Stimulated activated CD4-positive, alpha-beta T cell treated with anti-CD3 and anti-CD28 coated beads, Interleukin-12 subunit alpha, Interleukin-12 subunit beta, amount 100 ng/mL, for 48 hours (primary cell): Measurements from ENCODE around the gene PCBP4.
A peak's percentile ranks its signal among the peaks of the same experiment; 100 is the strongest.

ENCODE experiments used
- DNase-seq, 3 donors: peaks; one replicate each; pipeline ENCODE4 v3.0.0-alpha.2; 2020; ENCODE audit warnings: low read depth in 2 of 3, low spot score in 1 of 3

PCBP4 gene

DNA sequence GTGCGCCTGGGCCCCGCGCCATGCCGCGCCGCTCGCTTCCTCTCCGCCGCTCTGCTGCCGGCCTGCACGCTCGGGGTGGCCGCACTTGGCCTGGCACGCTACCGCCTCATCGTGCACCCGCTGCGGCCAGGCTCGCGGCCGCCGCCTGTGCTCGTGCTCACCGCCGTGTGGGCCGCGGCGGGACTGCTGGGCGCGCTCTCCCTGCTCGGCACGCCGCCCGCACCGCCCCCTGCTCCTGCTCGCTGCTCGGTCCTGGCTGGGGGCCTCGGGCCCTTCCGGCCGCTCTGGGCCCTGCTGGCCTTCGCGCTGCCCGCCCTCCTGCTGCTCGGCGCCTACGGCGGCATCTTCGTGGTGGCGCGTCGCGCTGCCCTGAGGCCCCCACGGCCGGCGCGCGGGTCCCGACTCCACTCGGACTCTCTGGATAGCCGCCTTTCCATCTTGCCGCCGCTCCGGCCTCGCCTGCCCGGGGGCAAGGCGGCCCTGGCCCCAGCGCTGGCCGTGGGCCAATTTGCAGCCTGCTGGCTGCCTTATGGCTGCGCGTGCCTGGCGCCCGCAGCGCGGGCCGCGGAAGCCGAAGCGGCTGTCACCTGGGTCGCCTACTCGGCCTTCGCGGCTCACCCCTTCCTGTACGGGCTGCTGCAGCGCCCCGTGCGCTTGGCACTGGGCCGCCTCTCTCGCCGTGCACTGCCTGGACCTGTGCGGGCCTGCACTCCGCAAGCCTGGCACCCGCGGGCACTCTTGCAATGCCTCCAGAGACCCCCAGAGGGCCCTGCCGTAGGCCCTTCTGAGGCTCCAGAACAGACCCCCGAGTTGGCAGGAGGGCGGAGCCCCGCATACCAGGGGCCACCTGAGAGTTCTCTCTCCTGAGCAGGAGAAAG lies 11.1 kb downstream of the PCBP4 start:
- peak in 1 of 3 donors; percentile 21 for DNase-seq

DNA sequence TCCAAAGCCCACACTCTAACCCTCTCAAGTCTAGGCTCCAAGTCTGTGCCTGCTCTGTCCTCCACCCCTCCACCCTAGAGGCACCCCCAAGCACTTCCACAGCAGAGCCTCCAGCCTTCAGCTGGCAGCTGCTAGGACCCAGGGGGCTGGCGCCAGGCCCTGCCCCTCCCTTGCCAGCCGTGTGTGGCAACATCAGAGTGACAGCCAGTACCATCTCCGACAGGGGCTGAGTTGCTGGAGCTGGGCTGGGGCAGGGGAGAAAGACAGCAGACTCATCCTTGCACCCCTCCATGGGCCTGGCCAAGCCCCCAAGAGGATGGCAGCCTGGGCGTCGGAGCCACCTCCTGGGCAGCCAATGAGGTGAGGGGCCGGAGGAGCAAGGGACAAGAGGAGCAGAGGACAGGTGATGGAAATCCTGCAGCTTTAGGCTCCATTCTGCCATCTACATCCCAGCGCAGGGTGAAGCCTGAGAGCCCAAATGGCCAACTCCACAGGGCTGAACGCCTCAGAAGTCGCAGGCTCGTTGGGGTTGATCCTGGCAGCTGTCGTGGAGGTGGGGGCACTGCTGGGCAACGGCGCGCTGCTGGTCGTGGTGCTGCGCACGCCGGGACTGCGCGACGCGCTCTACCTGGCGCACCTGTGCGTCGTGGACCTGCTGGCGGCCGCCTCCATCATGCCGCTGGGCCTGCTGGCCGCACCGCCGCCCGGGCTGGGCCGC lies 11.9 kb downstream of the PCBP4 start, which contains the start of gene GPR62:
Gene GPR62, plus strand, starts transcription at position 207 of the 718 bp plus-strand sequence. Its CDS starts 272 bp downstream, at position 479.
- no peak for DNase-seq

DNA sequence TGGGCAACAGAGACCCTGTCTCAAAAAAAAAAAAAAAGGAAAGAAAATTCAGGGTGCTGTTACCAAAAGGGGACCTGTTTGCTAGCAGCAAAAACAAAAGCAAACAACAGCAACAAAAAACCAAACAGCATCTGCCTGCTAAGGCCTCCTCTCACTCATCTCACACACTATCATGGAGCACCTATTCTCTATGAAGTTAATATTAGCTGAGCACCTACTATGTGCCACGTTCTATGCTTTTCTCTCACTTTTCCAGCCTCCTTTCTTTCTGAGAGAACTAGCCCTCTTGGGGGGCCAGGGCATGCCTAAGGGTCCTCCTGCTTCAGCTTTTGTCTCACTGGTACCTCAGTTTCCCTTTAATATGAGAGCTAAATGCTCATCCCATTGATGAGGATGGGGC lies 12.5 kb downstream of the PCBP4 start:
- no peak for DNase-seq

GRCh38 chr3:51954105-51954504 lies 13.1 kb downstream of the PCBP4 start:
- DNase-seq, result no peak

DNA sequence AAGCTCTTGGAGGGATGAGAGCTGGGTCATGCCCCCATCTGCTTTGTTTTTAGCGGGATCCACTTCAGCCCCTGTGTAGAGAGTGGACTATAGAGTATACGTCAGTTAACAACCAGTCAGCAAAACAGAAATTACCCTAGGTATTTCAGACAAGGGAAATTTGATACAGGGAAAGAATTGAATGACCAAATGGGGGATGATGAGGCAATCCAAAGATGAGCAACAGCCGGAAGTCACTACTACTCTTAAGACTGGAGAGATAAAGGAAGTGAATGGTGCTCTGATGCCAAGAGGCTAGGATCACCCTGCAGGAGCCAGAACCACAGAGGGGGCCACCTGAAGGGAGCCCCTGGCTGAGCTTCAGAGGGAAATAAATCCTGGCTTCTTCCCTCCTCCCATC lies 13.8 kb downstream of the PCBP4 start:
- DNase-seq, result no peak

DNA sequence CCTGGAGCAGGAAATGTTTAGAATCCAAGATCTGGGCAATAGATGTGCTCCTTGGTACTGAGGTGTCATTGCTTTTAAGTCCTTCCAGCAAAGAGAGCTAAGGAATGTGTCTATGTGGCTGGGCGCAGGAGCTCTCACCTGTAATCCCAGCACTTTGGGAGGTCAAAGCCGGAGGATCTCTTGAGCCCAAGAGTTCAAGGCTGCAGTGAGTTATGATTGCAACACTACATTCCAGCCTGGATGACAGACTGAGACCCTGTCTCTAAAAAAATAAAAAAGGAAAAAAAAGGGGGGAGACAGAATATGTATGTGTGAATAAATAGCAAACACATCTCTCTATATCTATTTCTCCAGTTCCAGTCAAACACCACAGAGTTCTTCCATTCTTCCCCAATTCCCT lies 16.4 kb downstream of the PCBP4 start:
- DNase-seq, result no peak

DNA sequence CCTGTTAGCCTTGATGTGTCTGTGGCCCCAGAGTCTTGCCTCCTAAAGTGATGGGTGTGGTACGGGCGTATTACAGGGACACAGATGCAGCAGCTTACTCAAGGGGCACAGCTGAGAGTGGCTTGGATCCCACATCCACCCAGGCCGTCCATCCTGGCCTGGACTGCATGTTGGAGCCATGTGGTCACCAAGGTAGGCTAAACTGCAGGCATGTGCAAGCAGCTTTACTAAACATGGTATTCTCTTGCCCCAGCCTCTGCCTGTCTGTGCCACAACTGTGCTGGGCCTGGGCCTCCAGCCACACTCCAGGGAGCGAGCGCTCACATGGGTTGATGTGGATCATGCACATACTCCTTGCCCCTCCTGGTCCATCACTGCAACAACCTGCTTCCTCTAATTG lies 18.1 kb downstream of the PCBP4 start:
- DNase-seq, result no peak

GRCh38 chr3:51948016-51948580 lies 19.2 kb downstream of the PCBP4 start:
- DNase-seq, result no peak

GRCh38 chr3:51947215-51947900 lies 19.9 kb downstream of the PCBP4 start:
- DNase-seq, result no peak

- no peak for DNase-seq
Measured at GRCh38 chr3:51946796-51947195, 20.5 kb downstream of the PCBP4 start.

DNA sequence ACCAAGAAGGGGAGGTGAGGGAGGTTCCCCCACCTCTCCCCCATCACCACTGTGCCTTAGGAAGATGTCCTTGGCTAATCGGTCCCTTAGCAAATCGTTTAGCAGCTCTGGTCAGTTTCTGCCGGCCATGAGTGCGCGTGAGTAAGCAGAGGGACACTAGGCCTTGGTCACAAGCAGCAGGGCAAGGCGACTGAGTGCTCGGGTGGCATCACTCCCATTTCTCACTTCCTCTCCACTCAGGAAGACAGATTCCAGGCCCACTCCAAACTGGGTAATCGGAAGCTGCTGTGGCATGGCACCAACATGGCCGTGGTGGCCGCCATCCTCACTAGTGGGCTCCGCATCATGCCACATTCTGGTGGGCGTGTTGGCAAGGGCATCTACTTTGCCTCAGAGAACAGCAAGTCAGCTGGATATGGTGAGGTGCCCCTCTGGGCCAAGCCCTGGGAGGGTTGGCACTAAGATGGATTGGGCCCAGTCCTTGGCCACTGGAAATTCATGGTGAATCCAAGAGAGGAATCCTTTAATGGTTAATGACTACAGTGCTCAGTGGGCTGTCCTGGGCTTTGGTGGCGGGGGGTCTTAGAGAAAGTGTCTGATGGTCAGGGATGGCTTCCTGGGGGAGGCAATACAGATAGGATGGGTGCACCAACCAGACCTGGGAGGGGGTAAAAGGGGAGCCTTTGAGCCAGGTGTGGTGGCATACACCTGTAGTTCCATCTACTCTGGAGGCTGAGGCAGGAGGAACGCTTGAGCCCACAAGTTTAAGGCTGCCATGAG lies 21.1 kb downstream of the PCBP4 start:
- no peak for DNase-seq

DNA sequence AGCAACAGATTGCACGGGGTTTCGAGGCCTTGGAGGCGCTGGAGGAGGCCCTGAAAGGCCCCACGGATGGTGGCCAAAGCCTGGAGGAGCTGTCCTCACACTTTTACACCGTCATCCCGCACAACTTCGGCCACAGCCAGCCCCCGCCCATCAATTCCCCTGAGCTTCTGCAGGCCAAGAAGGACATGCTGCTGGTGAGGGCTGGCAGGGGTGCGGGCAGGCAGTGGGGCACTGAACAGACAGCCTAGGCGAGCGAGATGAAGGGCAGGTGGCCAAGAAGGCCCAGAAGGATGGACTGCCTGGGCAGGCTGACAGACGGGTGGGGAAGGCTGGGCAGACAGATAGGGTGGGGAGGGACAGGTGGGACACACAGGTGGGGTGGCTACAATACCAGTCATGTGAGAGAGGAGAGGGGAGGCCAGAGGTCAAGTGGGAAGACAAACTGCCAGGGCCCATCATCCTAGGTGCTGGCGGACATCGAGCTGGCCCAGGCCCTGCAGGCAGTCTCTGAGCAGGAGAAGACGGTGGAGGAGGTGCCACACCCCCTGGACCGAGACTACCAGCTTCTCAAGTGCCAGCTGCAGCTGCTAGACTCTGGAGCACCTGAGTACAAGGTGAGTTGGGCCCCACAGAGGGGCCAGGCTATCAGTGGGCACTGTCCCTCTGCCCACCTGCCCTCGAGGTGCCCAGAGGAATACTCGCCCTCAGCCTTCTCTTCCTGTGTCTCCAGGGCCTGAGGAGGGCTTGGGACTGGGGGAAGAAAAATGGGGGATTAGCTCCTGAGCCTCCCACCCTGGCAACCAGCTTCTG lies 22.0 kb downstream of the PCBP4 start:
- no peak for DNase-seq

GRCh38 chr3:51944451-51945021 lies 22.7 kb downstream of the PCBP4 start:
- no peak for DNase-seq

GRCh38 chr3:51943451-51944391 lies 23.5 kb downstream of the PCBP4 start:
- no peak for DNase-seq

DNA sequence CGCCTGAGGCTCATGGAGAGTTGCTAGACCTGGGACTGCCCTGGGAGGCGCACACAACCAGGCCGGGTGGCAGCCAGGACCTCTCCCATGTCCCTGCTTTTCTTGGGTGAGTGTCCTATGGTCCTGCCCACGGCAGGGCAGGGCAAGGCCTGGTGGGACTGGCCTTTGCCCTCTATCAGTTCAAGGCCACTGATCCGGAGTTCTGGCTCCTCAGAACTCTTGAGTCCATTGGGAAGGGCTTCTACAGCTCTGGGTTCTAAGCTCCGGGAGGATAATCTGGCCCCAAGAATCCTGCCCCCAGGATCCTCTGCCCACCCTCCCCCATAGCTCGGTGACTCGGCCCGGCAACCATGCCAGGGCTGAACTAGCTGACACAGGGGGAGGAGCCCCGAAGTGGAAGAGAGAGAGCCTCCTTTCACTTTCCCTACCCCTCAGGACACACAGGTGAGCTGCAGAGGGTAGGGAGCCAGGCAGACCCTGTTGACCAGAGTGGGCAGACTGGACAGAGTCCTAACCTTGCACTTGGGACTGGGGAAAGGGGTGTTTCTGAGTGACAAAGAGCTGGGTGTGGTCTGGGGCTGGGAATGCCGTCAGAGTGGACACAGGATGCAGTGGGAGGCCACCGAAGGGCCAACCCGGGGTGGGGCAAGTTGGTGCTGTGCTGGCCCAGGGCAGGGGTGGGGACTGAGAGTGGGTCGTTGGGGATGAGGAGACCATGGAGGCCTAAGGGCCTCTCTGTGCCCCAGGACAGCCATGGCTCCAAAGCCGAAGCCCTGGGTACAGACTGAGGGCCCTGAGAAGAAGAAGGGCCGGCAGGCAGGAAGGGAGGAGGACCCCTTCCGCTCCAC lies 24.4 kb downstream of the PCBP4 start:
- DNase-seq, result peak in 2 of 3 donors; percentile 45 to 47

- DNase-seq, result peak; percentile 99 to 100 (median 100)
Measured at GRCh38 chr3:51941798-51942602, 25.3 kb downstream of the PCBP4 start, which contains the start of the genes PARP3 and RRP9. Gene PARP3 (plus strand): TSS chr3:51942363. CDS start chr3:51943356, 993 bp downstream. Gene RRP9 (minus strand): TSS chr3:51941904. CDS start chr3:51941867, 37 bp downstream.
